Measurements from ENCODE around the gene ZNF276. TPM values are rescaled to one million over a fixed set of nuclear protein-coding genes. Genes with fewer than 3 reads are reported as not detected.
"Not testable (repeated sequence)": the region's sequence is repeated elsewhere in the genome, so short reads cannot be mapped to it uniquely, and the experiment has no call there.

The ZNF276 gene
- polyA plus RNA-seq, 1 of the 3 experiments (the other 2 are of a cell fraction): 24.9 TPM

DNA sequence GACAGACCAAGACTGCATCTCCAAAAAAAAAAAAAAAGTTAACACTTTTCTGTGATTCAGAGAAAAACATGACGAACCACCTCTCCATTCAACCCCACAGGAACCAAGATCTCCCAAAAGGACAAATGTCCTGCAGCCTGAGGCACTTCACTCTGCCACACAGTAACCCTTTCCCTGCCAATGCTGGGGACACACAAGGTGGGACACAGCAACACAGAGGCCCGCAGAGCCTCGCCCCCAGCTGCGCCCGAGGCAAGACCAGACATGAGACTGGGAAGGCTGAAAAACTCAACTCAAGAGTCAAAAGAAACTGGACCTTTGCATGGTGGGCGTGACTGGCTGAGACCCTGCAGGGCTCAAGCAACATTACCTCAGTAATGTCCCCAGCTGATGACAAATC is 61.2 kb downstream of the ZNF276 start:
- Histone ChIP-seq H3K27ac (ENCODE audit: low read depth in 2 of 2, low read length in 1 of 2) (no peak overlapping the region), H2AFZ (ENCODE audit: low read depth) (no peak overlapping the region), H3K4me2 (no peak overlapping the region), H3F3A (replicated peaks; ENCODE audit: insufficient read depth) (no peaks in the 10 kb centered on the region), H3K27me3 (ENCODE audit: insufficient read depth) (no peaks in the 10 kb centered on the region), H3K9ac (no peak overlapping the region), H3K79me2 (ENCODE audit: insufficient read depth) (no peaks in the 10 kb centered on the region), H3K4me1 (ENCODE audit: control insufficient read depth in 1 of 2, insufficient read depth in 2 of 2, low read depth in 1 of 2, low read length in 1 of 2) (peaks cover 0 to 21% of the 10 kb centered on the region in 2 experiments; a peak in 1 of 4 replicates), H3K9me2 (no peaks in the 10 kb centered on the region), H4K20me1 (ENCODE audit: insufficient read depth) (no peaks in the 10 kb centered on the region), H3K9me3 (no peaks in the 10 kb centered on the region), H3K4me3 (ENCODE audit: low read depth in 2 of 2, low read length in 1 of 2) (no peak overlapping the region), H3K36me3 (replicated peaks in 1 of 2; ENCODE audit: control insufficient read depth in 1 of 2, insufficient read depth in 2 of 2, low read length in 1 of 2) (peaks cover 11 to 18% of the 10 kb centered on the region in 2 experiments)
- DNase-seq: peak; percentile 4
- WGBS (ENCODE audit: low lambda C conversion rate): 100% methylated on average over 4 of the region's 6 CpGs
- POLR2A ChIA-PET: no interaction called here
- CTCF ChIA-PET: interaction anchor here (1.1 to 2.2 kb wide), 2 partner anchors 10 to 78 kb away, joined by 4 to 6 read pairs; no protein-coding TSS in a partner anchor
- TF ChIP-seq TAF1 (IDR thresholded peaks at IDR 0.05; ENCODE audit: borderline replicate concordance, low read depth, low read length) (no peak), TEAD4 (IDR thresholded peaks at IDR 0.05; ENCODE audit: borderline replicate concordance, insufficient read depth) (no peak), POLR2AphosphoS5 (IDR thresholded peaks at IDR 0.05; ENCODE audit: low read depth, low read length) (no peak), YY1 (IDR thresholded peaks at IDR 0.05; ENCODE audit: low read depth) (no peak), MXI1 (IDR thresholded peaks at IDR 0.05; ENCODE audit: low read depth, low read length) (no peak), GABPA (IDR thresholded peaks at IDR 0.05; ENCODE audit: low read depth) (no peak), RXRA (IDR thresholded peaks at IDR 0.05; ENCODE audit: borderline replicate concordance, low read depth) (no peak), SMC3 (IDR thresholded peaks at IDR 0.05; ENCODE audit: low read depth, low read length) (no peak)
- TF ChIP-seq, protein P1, sequence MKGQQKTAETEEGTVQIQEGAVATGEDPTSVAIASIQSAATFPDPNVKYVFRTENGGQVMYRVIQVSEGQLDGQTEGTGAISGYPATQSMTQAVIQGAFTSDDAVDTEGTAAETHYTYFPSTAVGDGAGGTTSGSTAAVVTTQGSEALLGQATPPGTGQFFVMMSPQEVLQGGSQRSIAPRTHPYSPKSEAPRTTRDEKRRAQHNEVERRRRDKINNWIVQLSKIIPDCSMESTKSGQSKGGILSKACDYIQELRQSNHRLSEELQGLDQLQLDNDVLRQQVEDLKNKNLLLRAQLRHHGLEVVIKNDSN (IDR thresholded peaks at IDR 0.05; ENCODE audit: borderline replicate concordance, low read depth): no peak
- TF ChIP-seq, protein P2, sequence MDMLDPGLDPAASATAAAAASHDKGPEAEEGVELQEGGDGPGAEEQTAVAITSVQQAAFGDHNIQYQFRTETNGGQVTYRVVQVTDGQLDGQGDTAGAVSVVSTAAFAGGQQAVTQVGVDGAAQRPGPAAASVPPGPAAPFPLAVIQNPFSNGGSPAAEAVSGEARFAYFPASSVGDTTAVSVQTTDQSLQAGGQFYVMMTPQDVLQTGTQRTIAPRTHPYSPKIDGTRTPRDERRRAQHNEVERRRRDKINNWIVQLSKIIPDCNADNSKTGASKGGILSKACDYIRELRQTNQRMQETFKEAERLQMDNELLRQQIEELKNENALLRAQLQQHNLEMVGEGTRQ (IDR thresholded peaks at IDR 0.05; ENCODE audit: borderline replicate concordance, low read depth, low read length): no peak
- TF ChIP-seq, protein P3, sequence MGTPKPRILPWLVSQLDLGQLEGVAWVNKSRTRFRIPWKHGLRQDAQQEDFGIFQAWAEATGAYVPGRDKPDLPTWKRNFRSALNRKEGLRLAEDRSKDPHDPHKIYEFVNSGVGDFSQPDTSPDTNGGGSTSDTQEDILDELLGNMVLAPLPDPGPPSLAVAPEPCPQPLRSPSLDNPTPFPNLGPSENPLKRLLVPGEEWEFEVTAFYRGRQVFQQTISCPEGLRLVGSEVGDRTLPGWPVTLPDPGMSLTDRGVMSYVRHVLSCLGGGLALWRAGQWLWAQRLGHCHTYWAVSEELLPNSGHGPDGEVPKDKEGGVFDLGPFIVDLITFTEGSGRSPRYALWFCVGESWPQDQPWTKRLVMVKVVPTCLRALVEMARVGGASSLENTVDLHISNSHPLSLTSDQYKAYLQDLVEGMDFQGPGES (IDR thresholded peaks at IDR 0.05; ENCODE audit: low read depth, low read length): no peak

DNA sequence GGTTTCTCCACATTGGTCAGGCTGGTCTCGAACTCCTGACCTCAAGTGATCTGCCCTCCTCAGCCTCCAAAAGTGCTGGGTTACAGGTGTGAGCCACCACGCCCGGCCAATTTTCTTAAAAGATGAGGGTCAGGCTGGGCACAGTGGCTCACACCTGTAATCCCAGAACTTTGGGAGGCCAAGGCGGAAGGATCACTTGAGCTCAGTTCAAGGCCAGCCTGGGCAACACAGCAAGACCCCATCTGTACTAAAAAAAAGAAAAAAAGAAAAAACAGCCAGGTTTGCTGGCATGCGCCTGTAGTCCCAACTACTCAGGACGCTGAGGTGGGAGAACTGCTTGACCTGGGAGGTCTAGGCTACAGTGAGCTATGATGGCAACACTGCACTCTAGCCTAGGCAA is 62.6 kb downstream of the ZNF276 start:
- H2AFZ ChIP-seq (ENCODE audit: low read depth); H3K9me2 ChIP-seq; H3F3A ChIP-seq (replicated peaks; ENCODE audit: insufficient read depth); H3K4me2 ChIP-seq; POLR2A ChIA-PET; H3K4me3 ChIP-seq (ENCODE audit: low read depth in 2 of 2, low read length in 1 of 2); H3K9ac ChIP-seq; DNase-seq; H3K27ac ChIP-seq (ENCODE audit: low read depth in 2 of 2, low read length in 1 of 2); H4K20me1 ChIP-seq (ENCODE audit: insufficient read depth); H3K79me2 ChIP-seq (ENCODE audit: insufficient read depth); H3K9me3 ChIP-seq; H3K27me3 ChIP-seq (ENCODE audit: insufficient read depth): not testable (repeated sequence)
- 93% methylated on average over 6 of the region's 6 CpGs for WGBS (ENCODE audit: low lambda C conversion rate)
- H3K36me3 ChIP-seq (replicated peaks in 1 of 2; ENCODE audit: control insufficient read depth in 1 of 2, insufficient read depth in 2 of 2, low read length in 1 of 2): peaks cover 11 to 18% of the 10 kb centered on the region in 2 experiments
- peaks cover 0 to 20% of the 10 kb centered on the region in 2 experiments; a peak in 1 of 4 replicates for H3K4me1 ChIP-seq (ENCODE audit: control insufficient read depth in 1 of 2, insufficient read depth in 2 of 2, low read depth in 1 of 2, low read length in 1 of 2)
- CTCF ChIA-PET: interaction anchor here (0.9 to 2.2 kb wide), 2 partner anchors 9 to 77 kb away, joined by 4 to 6 read pairs; no protein-coding TSS in a partner anchor

Data from SK-N-SH (cell line).